GM19035 (cell line): ENCODE data around the gene CYP3A7.
"Not testable (repeated sequence)": the region's sequence is repeated elsewhere in the genome, so short reads cannot be mapped to it uniquely, and the experiment has no call there.

ENCODE experiments used
- ATAC-seq: cut with Tn5 transposase; IDR thresholded peaks from one replicate; pipeline ENCODE4 v1.9.1; 2021; ENCODE audit not compliant: unreplicated experiment

Gene CYP3A7

DNA sequence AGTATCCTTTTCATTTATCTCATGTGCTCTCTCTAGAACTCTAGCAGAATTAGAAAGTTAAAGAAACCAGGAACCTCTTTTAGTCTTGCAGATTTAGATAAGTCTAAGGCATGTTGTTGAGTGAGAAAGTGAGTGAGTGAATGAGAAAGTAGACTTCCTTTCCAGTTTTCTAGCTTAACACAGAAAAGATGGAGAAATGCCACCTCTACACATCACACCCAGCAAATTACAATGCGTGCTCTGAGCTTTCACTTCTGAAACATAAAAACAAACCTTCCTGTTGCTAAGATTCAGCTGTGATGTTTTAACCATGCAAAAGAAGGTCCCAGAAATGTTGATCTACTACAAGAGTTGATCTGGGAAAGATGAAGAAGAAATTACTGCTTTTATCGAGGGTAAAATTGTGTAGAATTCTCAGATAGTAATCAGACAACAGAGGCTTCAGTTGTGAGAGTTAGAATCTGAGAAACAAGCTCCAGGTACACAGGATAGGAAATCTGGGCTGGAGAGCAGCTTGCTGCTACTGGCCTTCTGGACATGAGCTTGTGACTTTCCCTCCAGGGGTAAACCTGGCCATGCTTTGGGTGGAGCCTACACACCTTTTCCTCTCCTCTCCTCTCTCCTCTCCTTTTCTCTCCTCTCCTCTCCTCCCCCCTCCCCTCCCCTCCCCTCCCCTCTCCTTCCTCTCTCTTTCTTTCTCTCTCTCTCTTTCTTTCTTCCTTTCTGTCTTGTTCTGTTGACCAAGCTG, 59.8 kb downstream of the CYP3A7 start:
- no peak for ATAC-seq

DNA sequence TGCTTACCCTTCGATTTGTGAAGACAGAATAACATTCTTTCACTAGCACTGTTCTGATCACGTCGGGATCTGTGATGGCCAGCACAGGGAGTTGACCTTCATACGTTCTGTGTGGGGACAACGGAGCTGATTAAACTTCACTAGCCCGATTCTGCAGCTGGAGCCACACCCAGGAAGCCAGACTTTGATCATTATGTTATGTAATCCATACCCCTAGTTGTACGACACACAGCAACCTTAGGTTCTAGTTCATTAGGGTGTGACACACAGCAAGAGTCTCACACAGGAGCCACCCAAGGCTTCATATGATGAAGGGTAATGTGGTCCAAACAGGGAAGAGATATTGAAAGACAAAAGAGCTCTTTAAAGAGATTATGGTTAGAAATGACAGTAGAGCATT, 62.4 kb downstream of the CYP3A7 start:
- no peak for ATAC-seq

DNA sequence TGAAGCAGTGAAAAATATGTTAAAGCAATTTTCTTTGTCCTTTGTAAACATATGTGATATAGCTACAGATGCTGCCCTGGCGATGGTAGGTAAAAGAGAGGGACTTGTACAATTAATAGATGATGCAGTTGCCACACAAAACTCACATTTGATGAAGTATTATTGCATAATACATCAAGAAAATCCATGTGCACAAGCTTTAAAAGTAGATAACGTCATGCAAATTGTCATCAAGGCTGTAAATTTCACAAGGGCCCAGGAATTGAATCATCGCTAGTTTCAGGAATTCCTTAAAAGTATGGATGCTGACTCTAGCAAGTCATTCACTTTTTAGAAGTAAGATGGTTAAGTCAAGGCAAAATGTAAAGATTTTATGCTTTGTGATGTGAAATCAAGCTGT, 65.2 kb downstream of the CYP3A7 start:
- no peak for ATAC-seq

DNA sequence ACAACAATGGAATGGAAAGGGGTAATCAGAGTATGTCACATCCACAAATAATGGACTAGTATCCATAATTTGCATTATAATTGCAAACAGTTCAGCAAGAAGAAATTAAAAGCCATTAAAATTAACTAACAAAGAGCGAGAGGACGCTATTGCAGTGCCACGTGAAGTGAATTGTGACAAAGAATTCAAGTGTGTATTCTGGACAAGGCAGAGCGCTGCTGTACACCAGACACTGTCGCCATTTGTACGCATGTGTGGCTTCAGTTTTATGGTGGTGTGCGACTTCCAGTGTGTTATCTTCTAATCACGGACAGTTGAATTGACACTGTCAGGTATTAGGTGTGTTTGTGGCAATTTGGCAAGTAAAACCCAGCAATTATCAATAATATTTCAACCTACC, 66.5 kb downstream of the CYP3A7 start:
- no peak for ATAC-seq

DNA sequence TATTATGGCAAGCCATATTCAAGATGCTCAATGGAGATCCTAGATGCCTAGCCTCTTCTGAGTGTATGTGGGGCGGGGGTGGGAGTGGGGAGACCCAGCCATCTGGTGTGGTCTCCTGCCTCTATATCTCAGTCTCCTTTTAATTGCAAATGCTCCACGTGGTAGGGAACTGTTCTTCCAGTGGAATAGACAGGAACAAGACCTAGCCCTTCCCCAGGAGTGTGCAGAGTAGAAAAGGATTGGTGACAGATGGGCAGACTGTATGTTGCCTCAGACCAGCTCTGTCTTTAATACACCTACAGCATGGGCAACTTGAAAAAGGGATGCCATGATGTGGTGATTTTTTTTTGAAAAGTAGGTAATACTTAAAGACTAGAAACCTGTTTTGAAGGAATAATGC, 67.8 kb downstream of the CYP3A7 start:
- no peak for ATAC-seq

DNA sequence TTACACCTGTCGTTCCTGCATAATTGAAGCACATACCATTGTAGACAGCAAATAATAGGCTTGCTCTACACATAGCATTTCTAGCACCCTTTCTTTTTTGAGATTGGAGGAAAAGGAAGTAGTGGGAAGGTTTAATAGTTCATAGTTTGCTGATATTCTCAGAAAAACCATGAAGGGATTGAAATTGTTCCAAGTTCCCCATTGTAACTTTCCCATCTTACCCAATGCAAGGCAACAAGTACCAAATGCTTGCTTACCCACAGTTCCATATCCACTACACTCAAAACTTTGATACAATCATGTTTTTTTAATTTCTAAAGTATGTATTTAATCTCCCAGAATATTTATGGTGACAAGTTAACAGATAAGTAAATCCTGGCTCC, 69.0 kb downstream of the CYP3A7 start:
- ATAC-seq: no peak

DNA sequence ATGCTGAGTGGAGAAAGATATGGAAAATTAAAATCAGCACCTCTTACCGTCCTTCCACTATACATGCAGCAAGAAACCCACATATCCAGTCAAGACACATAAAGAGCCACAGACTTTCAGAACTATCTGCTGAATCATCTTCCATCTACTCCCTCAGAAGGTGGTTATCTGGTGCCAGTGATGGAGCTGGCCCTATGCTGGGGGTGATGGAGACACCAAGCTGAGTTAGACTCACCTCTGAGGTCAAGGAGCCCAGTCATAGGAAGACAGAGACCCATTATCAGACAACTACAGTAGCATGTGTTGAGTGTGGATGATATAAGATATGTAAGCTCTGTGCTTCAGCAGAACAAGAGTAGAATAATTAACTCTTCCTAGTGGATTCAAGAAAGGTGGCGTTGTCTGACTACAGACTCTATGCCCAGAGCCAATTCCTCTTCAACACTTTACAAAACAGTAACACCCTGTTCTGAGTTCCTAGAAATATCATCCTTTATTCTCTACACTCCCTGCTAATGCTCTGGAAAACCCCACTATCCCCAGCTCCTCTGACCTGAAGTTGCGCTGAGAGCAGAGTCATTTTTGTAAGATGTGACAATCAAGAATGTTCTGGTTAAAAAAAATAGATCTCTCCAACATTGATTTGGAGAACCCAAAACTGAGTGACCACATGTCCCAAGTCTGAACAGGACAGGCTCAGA, 69.5 kb downstream of the CYP3A7 start:
- ATAC-seq: no peak

DNA sequence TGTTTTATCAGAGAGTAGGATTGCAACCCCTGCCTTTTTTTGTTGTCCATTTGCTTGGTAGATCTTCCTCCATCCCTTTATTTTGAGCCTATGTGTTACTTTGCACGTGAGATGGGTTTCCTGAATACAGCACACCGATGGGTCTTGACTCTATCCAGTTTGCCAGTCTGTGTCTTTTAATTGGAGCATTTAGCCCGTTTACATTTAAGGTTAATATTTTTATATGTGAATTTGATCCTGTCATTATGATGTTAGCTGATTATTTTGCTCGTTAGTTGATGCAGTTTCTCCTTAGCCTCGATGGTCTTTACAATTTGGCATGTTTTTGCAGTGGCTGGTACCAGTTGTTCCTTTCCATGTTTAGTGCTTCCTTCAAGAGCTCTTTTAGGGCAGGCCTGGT, 77.1 kb downstream of the CYP3A7 start:
- not testable (repeated sequence) for ATAC-seq
